HG03439 (cell line): ENCODE measurements around the gene FGD4.
"Not testable (repeated sequence)": the region's sequence is repeated elsewhere in the genome, so short reads cannot be mapped to it uniquely, and the experiment has no call there.

Source experiments
- ATAC-seq: cut with Tn5 transposase; IDR thresholded peaks from one replicate; pipeline ENCODE4 v1.9.1; 2021; ENCODE audit warnings: mild to moderate bottlenecking, moderate library complexity; ENCODE audit not compliant: unreplicated experiment

FGD4 gene

GRCh38 chr12:32489070-32489469 lies 89.7 kb downstream of the FGD4 start:
- ATAC-seq: no peak

- ATAC-seq: no peak
Observed at GRCh38 chr12:32490801-32491200, 91.4 kb downstream of the FGD4 start.

- ATAC-seq: no peak
Observed at GRCh38 chr12:32493282-32493681, 93.9 kb downstream of the FGD4 start.

GRCh38 chr12:32494656-32495055 lies 95.3 kb downstream of the FGD4 start:
- no peak for ATAC-seq

GRCh38 chr12:32496946-32497345 lies 97.6 kb downstream of the FGD4 start:
- no peak for ATAC-seq

- no peak for ATAC-seq
Observed at GRCh38 chr12:32497864-32498263, 98.5 kb downstream of the FGD4 start.

GRCh38 chr12:32499048-32499447 lies 99.7 kb downstream of the FGD4 start:
- ATAC-seq: no peak

GRCh38 chr12:32501835-32502333 lies 102.5 kb downstream of the FGD4 start:
- ATAC-seq: no peak

- ATAC-seq: no peak
Observed at GRCh38 chr12:32502693-32503502, 103.5 kb downstream of the FGD4 start.

GRCh38 chr12:32503730-32504129 lies 104.4 kb downstream of the FGD4 start:
- no peak for ATAC-seq

GRCh38 chr12:32504591-32504990 lies 105.2 kb downstream of the FGD4 start:
- no peak for ATAC-seq

GRCh38 chr12:32505067-32505945 lies 105.9 kb downstream of the FGD4 start:
- no peak for ATAC-seq

- not testable (repeated sequence) for ATAC-seq
Observed at GRCh38 chr12:32507096-32507941, 108.0 kb downstream of the FGD4 start.

- no peak for ATAC-seq
Observed at GRCh38 chr12:32507942-32508320, 108.6 kb downstream of the FGD4 start.

GRCh38 chr12:32508626-32509025 lies 109.3 kb downstream of the FGD4 start:
- no peak for ATAC-seq

- ATAC-seq: no peak
Observed at GRCh38 chr12:32509328-32510091, 110.2 kb downstream of the FGD4 start.

GRCh38 chr12:32511976-32512375 lies 112.6 kb downstream of the FGD4 start:
- ATAC-seq: not testable (repeated sequence)

- ATAC-seq: no peak
Observed at GRCh38 chr12:32512379-32512778, 113.0 kb downstream of the FGD4 start.

- ATAC-seq: no peak
Observed at GRCh38 chr12:32512910-32513309, 113.6 kb downstream of the FGD4 start.
